Right lobe of liver (tissue), 6 donors: ENCODE measurements around the gene ITGA11. TPM values are rescaled to one million over a fixed set of nuclear protein-coding genes. Genes with fewer than 3 reads are reported as not detected.

Source experiments
- ATAC-seq, 4 donors: fragments of 200-7000 bp; cut with Tn5 transposase; one replicate each; pipeline ENCODE4 v1.9.1; 2020; ENCODE audit warnings: mild to moderate bottlenecking in 4 of 4, moderate library complexity in 4 of 4
- DNase-seq, 3 donors: peaks; one replicate each; pipeline ENCODE4 v3.0.0-alpha.2; 2020
- H3K27ac ChIP-seq, 3 donors: fragments of 200-600 bp; one replicate each; pipeline ENCODE4 v1.8.0; 2022
- H3K27me3 ChIP-seq, 2 donors: fragments of 200-600 bp; one replicate each; pipeline ENCODE4 v1.8.0; 2022
- H3K36me3 ChIP-seq, 4 donors: fragments of 200-600 bp; sonication (generic) in 1 of 4; one replicate each; pipeline versions ENCODE4 v1.5.1 to v1.8.0; 2017 to 2022; ENCODE audit warnings: control low read depth in 1 of 4
- H3K4me1 ChIP-seq, 4 donors: fragments of 200-600 bp; sonication (generic) in 1 of 4; one replicate each; pipeline versions ENCODE4 v1.5.1 to v1.8.0; 2017 to 2022; ENCODE audit warnings: control low read depth in 1 of 4
- H3K4me3 ChIP-seq, 3 donors: fragments of 200-600 bp; one replicate each; pipeline ENCODE4 v1.8.0; 2022
- H3K9me3 ChIP-seq, 4 donors: fragments of 200-600 bp; sonication (generic) in 1 of 4; one replicate each; pipeline versions ENCODE4 v1.5.1 to v1.8.0; 2017 to 2022; ENCODE audit warnings: control low read depth in 1 of 4
- POLR2A ChIP-seq: fragments of 450-650 bp; IDR thresholded peaks from one replicate; pipeline ENCODE4 v1.6.1; 2017; ENCODE audit warnings: antibody characterized with exemption, mild to moderate bottlenecking
- WGBS: methylation state at CpG from one replicate; pipeline ENCODE4 v1.1.6; 2018; ENCODE audit warnings: low coverage, low lambda C conversion rate; ENCODE audit not compliant: insufficient coverage; ENCODE audit errors: missing lambda C conversion rate; 5-methylcytosine and 5-hydroxymethylcytosine counted together
- intact Hi-C, 2 donors: fragments of 100-400 bp; cut with DNase I; formaldehyde crosslinking; loops; one replicate each; pipeline versions ENCODE4 v1.11.2 to v1.14.1; 2022
- total RNA-seq, 6 experiments: library from RNA; depleted of rRNA in 2 of 6; stranded (reverse); fragments of >200 nt in 2 of 6; fragmentation: NEBNext Ultra II Directional in 3 of 6; extraction: Animal tissue kit (Norgen Biotek cat#: 25700) in 3 of 6; gene quantifications; one replicate each; pipeline versions ENCODE4 v1.1.0 to v1.2.4, GENCODE V29; 2016 to 2023
- TF ChIP-seq, protein P1 (sequence below), 4 donors: fragments of 200-600 bp in 3 of 4; fragments of 450-650 bp in 1 of 4; IDR thresholded peaks; one replicate each; pipeline versions ENCODE4 v1.5.1 to v1.8.0; 2016 to 2022; ENCODE audit warnings: antibody characterized with exemption in 4 of 4, mild to moderate bottlenecking in 2 of 4
- donor health status: DM: no; HTN: yes; CAD: no.
- donor health status: DM: no; HTN: no; CAD: no.
- donor health status: DM: no; HTN: no; CAD: no.
- donor health status: DM: no; HTN: yes; CAD: no.
- donor health status: DM: no; HTN: yes; CAD: no.

The ITGA11 gene
- total RNA-seq, 6 experiments from 2014 or later, result 0.51 to 1.4 (median 0.73) TPM

DNA sequence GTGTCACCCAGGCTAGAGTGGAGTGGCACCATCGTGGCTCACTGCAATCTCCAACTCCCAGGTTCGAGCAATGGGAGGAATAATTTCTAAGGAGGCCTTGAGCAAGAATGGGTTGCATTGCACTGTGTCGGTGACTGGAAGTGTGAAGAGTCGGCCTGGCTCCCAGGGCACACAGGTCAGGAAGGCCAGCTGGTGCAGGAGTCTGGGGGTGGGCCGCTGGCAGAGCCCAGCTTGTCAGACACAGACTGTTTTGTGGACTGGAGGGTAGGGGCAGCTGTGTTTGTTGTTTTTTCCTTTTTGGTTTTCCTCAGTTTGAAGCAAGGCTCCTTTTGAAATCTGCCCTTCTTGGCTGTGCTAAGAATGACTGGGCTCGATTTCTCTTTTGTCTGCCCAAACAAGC, 66.2 kb downstream of the ITGA11 start:
- Histone ChIP-seq H3K9me3 (no peaks in the 10 kb centered on the region), H3K27me3 (no peaks in the 10 kb centered on the region), H3K4me3 (no peak overlapping the region), H3K4me1 (no peaks in the 10 kb centered on the region), H3K36me3 (no peaks in the 10 kb centered on the region), H3K27ac (no peak overlapping the region)
- no peak for TF ChIP-seq POLR2A
- TF ChIP-seq, protein P1, sequence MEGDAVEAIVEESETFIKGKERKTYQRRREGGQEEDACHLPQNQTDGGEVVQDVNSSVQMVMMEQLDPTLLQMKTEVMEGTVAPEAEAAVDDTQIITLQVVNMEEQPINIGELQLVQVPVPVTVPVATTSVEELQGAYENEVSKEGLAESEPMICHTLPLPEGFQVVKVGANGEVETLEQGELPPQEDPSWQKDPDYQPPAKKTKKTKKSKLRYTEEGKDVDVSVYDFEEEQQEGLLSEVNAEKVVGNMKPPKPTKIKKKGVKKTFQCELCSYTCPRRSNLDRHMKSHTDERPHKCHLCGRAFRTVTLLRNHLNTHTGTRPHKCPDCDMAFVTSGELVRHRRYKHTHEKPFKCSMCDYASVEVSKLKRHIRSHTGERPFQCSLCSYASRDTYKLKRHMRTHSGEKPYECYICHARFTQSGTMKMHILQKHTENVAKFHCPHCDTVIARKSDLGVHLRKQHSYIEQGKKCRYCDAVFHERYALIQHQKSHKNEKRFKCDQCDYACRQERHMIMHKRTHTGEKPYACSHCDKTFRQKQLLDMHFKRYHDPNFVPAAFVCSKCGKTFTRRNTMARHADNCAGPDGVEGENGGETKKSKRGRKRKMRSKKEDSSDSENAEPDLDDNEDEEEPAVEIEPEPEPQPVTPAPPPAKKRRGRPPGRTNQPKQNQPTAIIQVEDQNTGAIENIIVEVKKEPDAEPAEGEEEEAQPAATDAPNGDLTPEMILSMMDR (IDR thresholded peaks at IDR 0.05), result no peak
- DNase-seq (no peak), ATAC-seq (no peak)
- intact Hi-C loops, result loop anchor here in 1 of 2 donors (10.0 kb wide), 1 partner anchor 59 kb away; no protein-coding TSS in a partner anchor
- 78% methylated on average over 5 of the region's 6 CpGs for WGBS

DNA sequence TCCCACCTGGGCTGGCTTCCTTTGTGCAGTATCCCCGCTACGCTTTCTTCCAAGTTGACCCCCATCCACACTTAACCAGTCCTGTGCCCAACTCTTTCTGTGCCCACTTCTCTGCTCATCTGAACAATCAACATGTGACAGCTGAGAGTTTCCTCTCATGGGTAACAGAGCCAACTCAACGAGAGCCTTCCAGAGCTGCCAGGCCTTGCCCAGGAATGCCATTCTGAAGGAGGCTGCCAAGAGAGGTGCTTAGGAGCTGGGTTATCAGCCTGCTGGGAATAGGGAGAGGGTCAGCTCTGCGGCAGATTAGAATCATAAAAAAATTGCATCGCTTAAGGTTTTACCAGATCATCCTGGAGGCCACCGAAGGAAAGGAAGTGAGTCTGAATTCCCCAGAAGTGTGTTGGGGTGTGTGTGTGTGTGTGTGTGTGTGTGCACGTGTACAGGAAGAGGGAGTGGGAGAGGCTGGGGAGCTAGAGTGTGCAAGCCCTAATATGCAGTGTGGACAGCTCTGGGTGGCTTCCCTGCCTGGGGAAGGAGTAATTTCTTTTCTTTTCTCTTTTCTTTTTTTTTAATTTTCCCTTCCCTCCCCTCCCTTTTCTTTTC, 66.7 kb downstream of the ITGA11 start:
- ATAC-seq (peak; percentile 17 to 72 (median 54)), DNase-seq (no peak)
- intact Hi-C loops, result loop anchor here in 1 of 2 donors (10.0 kb wide), 1 partner anchor 60 kb away; no protein-coding TSS in a partner anchor
- no peaks in the 10 kb centered on the region for H3K9me3 ChIP-seq
- H3K27ac ChIP-seq, result no peak overlapping the region
- no peak overlapping the region for H3K4me3 ChIP-seq
- no peaks in the 10 kb centered on the region for H3K27me3 ChIP-seq
- TF ChIP-seq, protein P1 (IDR thresholded peaks at IDR 0.05), result no peak
- TF ChIP-seq POLR2A, result no peak
- H3K4me1 ChIP-seq, result no peaks in the 10 kb centered on the region
- 68% methylated on average over 7 of the region's 7 CpGs for WGBS
- H3K36me3 ChIP-seq, result no peaks in the 10 kb centered on the region

DNA sequence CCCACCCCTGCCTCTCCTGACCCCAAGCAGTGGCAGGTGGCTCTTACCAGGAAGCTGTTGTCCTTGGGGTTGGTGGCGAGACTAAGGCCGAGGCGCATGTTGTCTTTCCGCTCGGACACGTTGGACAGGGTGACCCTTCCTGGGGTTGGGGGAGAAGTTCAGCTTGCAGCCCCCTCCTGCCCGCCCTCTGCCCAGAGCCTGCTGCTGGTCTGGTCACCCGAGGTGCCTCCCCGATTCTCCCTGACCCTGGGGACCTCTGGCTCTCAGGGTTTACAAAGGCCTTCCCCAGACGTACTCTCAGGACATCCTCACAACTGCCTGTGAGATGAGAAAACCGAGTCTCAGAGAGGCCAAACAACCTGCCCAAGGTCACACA, 67.3 kb downstream of the ITGA11 start:
- no peak overlapping the region for H3K27ac ChIP-seq
- intact Hi-C loops, result loop anchor here in 1 of 2 donors (10.0 kb wide), 1 partner anchor 60 kb away; no protein-coding TSS in a partner anchor
- no peak for TF ChIP-seq POLR2A
- TF ChIP-seq, protein P1 (IDR thresholded peaks at IDR 0.05), result no peak

DNA sequence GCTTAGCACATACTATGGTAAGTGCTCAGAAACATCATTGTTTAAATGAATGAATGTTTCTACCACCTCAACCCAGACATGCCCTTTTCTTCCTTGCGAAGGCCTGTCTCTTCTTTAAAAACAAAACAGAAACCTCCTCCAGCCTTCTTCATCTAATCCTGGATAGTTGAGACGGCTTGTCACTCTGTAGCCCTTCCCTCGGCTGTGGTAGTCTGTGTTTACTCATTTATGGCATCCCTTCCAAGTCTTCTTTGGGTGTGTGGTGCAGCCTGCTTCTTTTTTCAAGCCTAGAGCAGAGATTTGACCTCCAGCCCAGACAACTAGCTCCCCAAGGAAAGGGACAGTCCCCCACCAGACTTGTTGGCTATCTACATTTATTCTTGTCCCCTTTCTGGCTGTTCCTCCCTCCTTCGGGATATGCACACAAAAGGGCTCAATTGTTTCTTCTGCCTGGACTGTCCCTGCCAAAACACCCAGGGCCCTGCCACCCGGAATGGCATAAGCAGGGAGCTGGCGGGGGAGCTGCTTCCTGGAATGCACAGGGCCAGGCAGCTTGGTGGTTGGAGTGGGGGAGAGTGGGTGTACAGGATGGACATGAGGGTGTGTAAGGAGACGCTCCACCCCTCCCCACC, 67.8 kb downstream of the ITGA11 start:
- Histone ChIP-seq H3K27ac (no peak overlapping the region), H3K27me3 (no peaks in the 10 kb centered on the region), H3K9me3 (no peaks in the 10 kb centered on the region), H3K4me3 (no peak overlapping the region), H3K36me3 (no peaks in the 10 kb centered on the region), H3K4me1 (no peaks in the 10 kb centered on the region)
- ATAC-seq, result no peak
- 55% methylated on average over 7 of the region's 7 CpGs for WGBS
- no peak for DNase-seq
- intact Hi-C loops, result loop anchor here in 1 of 2 donors (10.0 kb wide), 1 partner anchor 61 kb away; no protein-coding TSS in a partner anchor
- TF ChIP-seq POLR2A, result no peak
- TF ChIP-seq, protein P1 (IDR thresholded peaks at IDR 0.05), result no peak

More for the DNA sequence above, 67.3 kb downstream of the ITGA11 start:
- Histone ChIP-seq H3K9me3 (no peaks in the 10 kb centered on the region), H3K4me1 (no peaks in the 10 kb centered on the region), H3K4me3 (no peak overlapping the region), H3K27me3 (no peaks in the 10 kb centered on the region), H3K36me3 (no peaks in the 10 kb centered on the region)
- WGBS, result 77% methylated on average over 8 of the region's 11 CpGs
- DNase-seq (no peak), ATAC-seq (no peak)
